Frontal cortex (tissue), 4 donors: ENCODE results near the gene MAD2L1BP. TPM values are rescaled to one million over a fixed set of nuclear protein-coding genes. Genes with fewer than 3 reads are reported as not detected.
"Not testable (repeated sequence)": the region's sequence is repeated elsewhere in the genome, so short reads cannot be mapped to it uniquely, and the experiment has no call there.

Source experiments
- DNase-seq, 2 donors: peaks; one replicate each; pipeline ENCODE4 v3.0.0; 2012; ENCODE audit warnings: low spot score in 2 of 2
- FAIRE-seq: peaks from 2 replicates; lab custom pipeline; 2012; peaks lifted over from hg19 to GRCh38; lab: Jason Lieb, UNC
- total RNA-seq: library from RNA; depleted of rRNA; stranded (reverse); fragments of >200 nt; gene quantifications from one replicate; pipeline ENCODE4 v1.2.3, GENCODE V29; 2014
- donor health status: control.
- donor health status: control.
- donor health status: control.

The MAD2L1BP gene
- total RNA-seq, 1 donor from 2014 or later, result 25.3 TPM

DNA sequence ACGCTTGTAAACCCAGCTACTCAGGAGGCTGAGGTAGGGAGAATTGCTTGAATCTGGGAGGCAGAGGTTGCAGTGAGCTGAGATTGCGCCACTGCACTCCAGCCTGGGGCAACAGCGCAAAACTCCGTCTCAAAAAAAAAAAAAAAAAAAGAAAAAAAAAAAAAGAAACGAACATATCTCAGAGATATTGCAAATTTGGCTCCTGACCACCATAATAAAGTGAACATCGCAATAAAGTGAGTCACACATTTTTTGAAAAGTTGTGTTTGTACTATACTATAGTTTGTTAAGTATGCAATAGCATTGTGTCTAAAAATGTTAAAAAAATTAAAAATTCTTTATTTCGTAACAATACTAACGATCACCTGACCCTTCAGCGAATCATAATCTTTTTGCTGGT lies 22.5 kb downstream of the MAD2L1BP start:
- FAIRE-seq, result no peak

DNA sequence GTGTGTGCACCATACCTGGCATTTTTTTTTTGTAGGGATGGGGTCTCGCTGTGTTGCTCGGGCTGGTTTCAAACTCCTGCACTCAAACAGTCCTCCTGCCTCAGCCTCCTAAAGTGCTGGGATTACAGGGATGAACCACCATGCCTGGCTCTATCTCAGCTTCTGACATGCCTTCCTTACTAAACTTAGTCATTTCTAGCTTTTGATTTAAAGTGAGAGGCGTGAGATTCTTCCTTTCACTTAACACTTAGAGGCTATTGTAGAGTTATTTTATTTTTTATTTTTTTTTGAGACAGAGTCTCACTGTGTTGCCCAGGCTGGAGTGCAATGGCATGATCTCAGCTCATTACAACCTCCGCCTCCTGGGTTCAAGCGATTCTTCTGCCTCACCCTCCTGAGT lies 27.3 kb downstream of the MAD2L1BP start:
- not testable (repeated sequence) for DNase-seq, FAIRE-seq

More for the DNA sequence above, 22.5 kb downstream of the MAD2L1BP start:
- no peak for DNase-seq

GRCh38 chr6:43665376-43665775 lies 29.7 kb downstream of the MAD2L1BP start:
- FAIRE-seq, result no peak
- DNase-seq, result no peak

DNA sequence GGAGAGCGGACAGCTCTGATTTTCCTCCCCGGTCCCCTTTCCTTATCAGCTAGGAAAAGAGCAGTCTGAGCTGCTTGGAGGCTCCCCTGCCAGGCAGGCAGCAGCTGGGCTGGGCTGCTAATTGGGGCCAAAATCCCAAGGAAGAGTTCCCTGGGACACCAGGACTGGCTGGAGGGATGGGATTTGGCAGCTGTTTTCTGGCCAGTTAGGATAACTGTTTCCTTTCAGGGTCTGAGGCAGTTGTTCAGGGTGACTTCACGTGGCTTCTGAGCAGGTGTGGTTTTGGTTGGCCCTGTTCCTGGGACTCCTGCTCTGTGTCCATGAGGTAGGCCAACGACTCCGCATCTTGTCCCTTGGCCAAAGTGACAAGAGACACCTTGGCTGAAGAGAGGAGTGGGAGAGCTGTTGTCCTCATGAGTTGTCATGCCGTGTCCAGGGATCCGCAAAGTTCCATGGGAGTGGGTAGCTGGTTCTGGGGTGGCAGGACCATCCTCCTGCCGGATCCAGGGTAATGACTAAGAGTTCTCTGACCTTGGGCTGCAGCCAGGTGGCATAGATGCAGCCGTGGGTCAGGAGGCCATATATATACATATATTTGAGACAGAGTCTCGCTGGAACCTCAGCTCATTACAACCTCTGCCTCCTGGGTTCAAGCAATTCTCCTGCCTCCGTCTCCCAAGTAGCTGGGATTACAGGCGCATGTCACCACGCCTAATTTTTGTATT lies 30.7 kb downstream of the MAD2L1BP start:
- no peak for FAIRE-seq
- DNase-seq, result no peak

DNA sequence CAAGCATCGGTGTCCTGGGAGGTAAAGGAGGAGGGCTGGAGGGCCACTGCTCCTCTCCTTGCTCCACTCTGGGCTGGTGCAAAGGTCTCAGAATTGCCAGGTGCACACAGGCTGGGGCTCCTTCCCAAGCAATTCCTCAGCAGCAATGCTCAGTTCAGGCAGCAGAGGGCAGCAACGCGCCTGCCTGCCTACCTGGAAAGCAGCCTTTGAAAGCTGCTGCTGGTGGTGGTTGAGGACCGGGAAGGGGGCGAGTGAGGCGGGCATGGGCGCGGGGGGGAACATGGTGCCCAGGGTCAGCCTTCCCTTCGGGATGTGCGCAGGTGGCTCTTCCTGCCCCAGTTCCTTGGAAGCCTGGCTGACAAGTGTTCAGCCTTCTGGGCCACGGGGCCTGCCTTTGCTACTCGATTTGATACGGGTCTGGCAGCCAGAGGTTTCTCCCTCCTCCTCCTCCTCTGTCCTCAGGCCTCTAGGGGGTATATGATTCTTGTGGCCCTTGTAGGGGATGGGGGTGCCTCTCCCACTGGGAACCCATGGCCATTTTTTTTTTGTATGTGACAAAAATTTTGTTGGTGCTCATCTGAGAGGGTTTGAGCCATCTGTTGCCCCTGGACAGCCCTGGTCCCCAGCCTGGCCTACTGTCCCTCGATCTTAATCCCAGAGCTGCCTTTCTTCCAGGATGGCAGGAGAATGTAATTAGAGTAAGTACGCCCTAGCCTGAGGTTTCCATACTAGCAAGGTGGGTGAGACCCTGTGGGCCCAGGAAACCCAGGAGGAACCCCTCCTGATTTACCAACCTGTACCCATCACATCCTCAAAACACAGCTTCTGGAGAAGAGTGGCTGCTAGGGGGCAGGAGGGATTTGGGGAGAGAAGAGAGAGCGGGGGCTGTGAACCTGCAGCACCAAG lies 31.9 kb downstream of the MAD2L1BP start:
- DNase-seq, result peak; percentile 54 to 83
- no peak for FAIRE-seq

GRCh38 chr6:43668151-43669028 lies 32.8 kb downstream of the MAD2L1BP start:
- DNase-seq (peak in 1 of 2 donors; percentile 65), FAIRE-seq (no peak)

DNA sequence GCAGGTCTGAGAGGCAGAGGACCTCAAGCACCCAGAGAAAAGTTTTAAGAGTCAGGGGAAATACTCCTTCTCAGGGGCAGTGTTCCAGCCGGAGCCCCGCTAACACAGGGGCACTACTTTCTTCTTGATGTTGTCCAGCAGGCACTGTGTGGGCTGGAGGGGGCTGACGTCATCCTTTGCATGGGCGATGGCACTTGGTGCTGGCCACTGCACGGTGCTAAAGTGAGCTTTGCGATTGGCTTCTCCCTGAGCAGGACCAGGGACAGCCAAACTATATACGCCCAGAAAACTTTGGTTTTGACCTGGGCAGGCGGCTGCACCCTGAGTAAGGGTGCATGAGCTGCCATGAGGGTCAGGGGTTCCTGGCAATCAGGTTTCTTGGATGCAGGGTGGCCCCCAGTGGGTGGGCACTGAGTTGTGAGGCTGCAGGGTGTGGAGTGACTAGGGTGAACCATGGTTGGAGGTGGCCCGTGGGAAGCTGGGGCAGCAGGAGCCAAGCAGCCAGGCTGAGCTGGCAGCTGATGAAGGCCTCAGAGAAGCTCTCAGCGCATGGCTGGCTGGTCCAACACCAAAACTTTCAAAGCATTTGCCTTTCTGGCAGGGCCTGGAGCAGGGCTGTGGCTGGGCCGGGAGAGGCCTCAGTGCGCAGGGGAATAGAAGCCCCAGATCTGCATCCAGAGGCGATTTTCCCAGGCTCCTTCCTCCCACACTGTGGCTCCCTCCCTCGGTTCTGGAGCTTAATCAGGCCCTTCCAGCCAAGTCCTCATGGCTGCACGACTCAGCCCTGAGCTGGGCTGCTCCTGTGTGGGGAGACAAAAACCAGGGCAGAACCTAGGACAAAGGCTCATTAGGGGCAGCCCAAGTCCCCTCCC lies 33.6 kb downstream of the MAD2L1BP start:
- FAIRE-seq, result no peak
- peak in 1 of 2 donors; percentile 48 for DNase-seq

DNA sequence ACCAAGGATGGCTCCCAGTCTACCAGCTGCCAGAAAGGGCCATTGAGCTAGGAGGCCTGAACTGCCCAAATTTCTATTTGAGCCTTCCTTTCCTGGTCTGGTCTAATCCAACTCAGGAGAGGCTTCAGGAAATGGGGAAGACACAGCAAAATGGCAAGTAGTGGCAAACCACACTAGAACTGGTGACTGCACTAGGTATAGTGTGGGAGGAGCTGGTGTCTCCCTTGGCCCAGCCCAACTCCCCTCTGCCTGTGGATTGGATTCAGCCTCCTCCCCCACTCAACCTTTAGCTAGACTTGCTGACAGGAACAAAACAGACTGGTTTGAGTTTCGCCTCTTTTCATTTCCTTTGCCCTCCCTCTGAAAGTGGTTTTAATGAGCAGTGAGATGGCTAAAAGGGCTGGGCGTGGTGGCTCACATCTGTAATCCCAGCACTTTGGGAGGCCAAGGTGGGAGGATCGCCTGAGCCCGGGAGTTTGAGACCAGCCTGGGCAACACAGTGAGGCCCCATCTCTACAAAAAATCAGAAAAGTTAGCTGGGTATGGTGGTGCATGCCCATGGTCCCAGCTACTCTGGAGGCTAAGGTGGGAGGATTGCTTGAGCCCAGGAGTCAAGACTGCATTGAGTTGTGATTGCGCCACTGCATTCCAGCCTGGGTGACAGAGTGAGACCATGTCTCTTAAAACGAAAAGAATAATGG lies 34.4 kb downstream of the MAD2L1BP start:
- no peak for FAIRE-seq
- DNase-seq, result no peak

DNA sequence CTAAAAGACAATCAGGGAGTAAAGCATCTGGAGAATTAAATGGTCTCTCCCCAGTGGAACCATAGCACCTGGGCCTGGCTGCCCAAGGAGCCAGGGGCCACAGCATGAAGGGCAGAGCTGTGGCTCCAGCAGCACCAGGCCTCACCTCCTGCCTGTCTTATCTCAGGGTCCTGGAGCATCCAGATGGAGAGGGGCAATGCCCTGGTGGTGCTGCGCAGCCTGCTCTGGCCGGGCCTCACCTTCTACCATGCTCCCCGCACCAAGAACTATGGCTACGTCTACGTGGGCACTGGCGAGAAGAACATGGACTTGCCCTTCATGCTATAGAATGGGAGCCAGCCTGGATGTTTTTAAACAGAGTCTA lies 35.0 kb downstream of the MAD2L1BP start:
- FAIRE-seq (no peak), DNase-seq (no peak)

DNA sequence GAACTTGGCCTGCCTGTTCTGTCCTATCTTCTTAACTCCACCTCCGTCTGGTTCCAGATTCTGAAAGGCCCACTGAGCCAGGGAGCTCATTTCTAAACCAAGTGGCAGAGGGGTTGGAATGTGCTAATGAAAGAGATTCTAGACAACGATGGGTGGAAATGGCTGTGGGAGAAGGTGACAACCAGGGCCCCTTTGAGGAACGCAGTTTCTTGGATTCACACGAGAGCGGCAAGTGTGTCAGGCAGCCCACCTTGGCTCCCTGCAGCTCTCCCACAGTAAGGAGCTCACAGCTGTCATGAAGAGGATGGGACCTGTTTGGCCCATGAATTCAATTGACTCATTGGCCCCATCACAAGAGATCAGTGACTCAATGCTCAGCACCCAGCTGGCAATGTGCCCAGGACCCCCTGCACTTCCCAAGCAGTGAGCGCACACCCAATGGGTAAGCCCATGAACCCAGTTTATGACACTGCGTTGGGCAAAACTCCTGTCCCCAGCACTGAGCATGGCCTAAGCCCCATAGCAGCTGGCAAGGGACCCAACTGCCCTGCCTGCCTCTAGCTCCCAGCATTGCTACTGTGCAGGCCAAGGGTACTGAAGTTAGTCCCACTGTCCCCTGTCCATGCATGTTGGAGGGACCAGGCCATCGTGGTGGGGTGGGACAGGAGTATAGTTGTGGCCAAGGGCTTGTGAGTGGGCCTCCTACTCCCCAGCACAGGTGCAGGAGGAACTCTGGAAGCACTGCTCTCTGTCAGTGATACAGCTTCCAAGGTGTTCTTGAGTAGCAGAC lies 35.6 kb downstream of the MAD2L1BP start:
- DNase-seq (no peak), FAIRE-seq (no peak)

DNA sequence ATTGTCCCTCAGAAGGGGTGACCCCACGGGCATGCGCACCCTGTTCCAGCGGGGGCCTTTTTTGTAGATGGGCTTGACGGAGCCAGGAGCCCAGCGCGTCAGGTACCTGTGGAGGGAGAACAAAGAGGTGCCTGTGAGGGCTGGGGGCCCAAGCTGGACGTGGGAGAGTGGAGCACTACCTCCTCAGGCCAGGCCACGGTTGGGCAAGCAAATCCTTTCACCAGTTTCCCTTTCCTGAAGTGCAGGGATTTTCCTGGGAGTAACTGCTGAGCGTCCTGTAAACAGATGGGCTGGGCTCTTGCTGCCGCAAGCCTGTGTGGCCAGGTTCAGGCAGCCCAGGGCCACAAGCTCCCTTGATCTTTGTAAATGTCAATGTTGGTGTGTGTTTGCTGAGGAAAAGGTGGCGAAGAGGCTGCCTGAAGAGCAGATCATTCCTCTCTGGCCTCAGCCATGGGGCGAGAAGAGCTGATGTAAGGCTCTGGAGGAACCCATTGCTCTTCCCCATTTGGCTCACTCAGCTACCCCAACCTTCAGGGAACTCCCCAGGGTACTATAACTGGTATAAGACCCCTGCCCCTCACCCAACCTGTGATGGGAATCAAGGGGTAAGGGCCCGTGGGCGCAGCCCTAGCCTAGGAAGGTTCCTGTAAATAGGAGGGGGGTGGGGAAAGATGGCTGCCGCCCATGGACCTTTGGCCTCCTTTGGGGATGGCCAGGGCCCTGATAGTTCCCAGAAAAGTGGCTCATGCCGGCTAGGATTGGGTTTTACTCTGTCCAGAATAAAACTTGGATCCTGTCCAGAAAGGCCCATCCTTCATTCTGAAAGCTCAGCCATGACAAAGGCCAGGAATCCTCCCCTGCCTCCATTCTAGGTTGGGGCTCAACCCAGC lies 36.4 kb downstream of the MAD2L1BP start:
- FAIRE-seq, result no peak
- DNase-seq, result no peak

- FAIRE-seq, result no peak
- no peak for DNase-seq
Observed at GRCh38 chr6:43673444-43674084, 37.9 kb downstream of the MAD2L1BP start.

DNA sequence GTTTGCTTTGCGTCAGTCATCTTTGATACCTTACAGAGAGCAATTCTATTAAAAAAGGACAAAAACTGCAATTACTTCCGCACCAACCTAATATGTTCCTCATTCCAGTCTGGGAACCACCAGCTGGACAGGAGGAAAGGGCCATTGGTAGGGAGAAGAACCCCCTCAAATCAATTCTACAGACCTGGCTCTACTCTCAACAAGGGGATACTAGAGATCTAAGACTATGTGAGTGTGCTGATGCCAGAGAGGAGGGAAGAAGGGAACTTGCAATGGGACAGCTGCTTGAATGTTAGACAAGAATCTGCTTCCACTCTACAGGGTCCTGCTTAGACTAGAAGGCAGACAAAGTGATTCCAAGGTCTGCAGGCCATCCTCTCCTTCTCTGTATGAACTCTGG lies 38.7 kb downstream of the MAD2L1BP start:
- no peak for DNase-seq
- FAIRE-seq, result no peak

DNA sequence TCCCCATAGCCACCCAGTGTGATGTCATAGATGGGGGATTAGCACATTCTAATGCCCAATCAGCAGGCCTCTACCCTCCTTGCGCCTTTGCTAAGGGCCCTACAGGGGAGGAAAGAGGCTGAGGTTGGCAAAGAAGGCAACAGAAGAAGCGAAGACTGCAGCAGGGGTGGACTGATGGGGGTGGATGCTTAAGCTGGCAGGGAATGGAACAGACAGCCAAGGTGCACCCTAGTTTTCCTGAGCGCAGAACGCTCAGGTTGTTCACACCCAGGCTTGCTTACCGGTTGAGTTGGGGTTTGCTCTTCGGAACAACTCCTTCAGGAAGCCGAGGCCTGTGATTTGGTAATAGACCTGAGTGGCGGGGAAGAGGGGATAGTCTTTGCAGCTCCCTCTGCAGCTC lies 39.3 kb downstream of the MAD2L1BP start:
- no peak for DNase-seq
- FAIRE-seq, result no peak

DNA sequence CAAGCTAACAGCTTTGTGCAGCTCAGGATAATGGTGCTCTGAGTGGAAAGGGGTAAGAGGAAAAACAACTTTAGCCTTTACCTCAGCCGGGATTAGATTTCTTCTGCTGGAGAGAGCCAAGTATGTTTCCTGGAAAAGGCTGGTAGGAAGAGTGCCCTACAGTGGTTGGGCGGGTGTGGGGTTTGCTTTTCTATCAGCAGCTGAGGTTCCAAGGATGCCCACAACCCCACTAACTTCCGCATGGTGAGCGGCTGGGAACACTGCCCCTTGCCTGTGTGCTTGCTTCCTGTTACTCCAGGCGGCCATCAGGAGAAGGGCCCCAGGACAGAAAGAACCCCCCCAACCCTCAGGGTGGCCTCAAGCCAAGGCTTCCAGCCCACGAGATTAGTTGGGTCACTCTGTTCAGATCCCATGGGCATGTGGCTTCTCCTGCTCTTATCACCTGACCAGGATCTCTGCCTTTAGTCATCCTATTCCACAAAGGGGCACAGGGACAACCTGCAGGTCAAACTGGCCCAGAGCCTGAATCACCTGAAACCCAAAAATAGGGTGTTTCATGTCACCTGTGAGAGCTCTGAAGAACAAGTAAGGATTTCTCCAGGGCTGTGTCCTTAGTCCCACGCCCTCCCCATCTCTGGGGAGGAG lies 41.4 kb downstream of the MAD2L1BP start:
- FAIRE-seq, result no peak

GRCh38 chr6:43677759-43678158 lies 42.1 kb downstream of the MAD2L1BP start:
- DNase-seq (no peak), FAIRE-seq (no peak)

More for the DNA sequence above, 41.4 kb downstream of the MAD2L1BP start:
- DNase-seq, result no peak
